ENCODE measurements around the gene ZNF580.

Gene ZNF580

DNA sequence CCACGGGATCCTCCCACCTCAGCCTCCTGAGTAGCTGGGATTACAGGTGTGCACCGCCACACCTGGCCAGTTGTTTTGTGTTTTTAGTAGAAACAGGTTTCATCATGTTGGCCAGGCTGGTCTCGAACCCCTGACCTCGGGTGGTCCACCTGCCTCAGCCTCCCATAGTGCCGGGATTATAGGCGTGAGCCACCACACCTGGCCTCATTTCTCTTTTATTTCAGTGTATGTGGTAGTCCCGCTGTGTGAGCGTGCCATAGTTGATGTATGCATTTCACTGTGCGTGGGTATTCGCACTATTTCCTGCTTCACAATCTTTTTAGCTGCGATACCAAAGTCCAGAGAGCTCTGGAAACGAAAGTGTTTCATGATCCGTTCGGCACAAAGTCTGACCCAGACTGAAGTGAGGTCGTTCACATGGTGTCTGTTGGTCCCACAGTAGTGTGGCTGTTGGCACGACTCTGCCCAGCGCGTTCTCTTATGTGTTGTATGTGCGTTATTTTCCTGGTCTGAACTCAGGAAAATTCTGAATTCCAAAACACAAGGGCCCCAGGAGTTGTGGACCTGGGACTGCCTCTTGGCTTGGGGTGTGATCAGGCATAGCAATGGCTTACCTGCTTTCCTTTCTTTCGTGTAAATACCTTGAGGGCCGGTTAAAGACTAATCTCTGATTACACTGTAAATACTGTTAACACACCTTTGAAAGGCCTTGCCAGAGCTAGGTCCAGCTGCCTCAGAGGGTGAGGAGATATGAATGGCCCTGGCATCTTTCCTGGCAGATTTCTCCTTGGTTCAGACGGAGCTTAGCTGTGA, 42.9 kb downstream of the ZNF580 start:
- in situ Hi-C loops (cut with HindIII; ENCODE audit: low pct_ligation_motif_present, low sequenced_read_pairs): no loop called here
- H3K36me3 ChIP-seq (replicated peaks): peaks cover 48% of the 10 kb centered on the region
- TF ChIP-seq, protein P1, sequence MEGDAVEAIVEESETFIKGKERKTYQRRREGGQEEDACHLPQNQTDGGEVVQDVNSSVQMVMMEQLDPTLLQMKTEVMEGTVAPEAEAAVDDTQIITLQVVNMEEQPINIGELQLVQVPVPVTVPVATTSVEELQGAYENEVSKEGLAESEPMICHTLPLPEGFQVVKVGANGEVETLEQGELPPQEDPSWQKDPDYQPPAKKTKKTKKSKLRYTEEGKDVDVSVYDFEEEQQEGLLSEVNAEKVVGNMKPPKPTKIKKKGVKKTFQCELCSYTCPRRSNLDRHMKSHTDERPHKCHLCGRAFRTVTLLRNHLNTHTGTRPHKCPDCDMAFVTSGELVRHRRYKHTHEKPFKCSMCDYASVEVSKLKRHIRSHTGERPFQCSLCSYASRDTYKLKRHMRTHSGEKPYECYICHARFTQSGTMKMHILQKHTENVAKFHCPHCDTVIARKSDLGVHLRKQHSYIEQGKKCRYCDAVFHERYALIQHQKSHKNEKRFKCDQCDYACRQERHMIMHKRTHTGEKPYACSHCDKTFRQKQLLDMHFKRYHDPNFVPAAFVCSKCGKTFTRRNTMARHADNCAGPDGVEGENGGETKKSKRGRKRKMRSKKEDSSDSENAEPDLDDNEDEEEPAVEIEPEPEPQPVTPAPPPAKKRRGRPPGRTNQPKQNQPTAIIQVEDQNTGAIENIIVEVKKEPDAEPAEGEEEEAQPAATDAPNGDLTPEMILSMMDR (IDR thresholded peaks at IDR 0.05; ENCODE audit: low read depth, low read length, missing control alignments): no peak
- no peak for DNase-seq
- H3K27ac ChIP-seq: no peak overlapping the region
- H3K27me3 ChIP-seq (replicated peaks): no peaks in the 10 kb centered on the region
- H3K4me3 ChIP-seq (ENCODE audit: low read depth, low read length): no peak overlapping the region

DNA sequence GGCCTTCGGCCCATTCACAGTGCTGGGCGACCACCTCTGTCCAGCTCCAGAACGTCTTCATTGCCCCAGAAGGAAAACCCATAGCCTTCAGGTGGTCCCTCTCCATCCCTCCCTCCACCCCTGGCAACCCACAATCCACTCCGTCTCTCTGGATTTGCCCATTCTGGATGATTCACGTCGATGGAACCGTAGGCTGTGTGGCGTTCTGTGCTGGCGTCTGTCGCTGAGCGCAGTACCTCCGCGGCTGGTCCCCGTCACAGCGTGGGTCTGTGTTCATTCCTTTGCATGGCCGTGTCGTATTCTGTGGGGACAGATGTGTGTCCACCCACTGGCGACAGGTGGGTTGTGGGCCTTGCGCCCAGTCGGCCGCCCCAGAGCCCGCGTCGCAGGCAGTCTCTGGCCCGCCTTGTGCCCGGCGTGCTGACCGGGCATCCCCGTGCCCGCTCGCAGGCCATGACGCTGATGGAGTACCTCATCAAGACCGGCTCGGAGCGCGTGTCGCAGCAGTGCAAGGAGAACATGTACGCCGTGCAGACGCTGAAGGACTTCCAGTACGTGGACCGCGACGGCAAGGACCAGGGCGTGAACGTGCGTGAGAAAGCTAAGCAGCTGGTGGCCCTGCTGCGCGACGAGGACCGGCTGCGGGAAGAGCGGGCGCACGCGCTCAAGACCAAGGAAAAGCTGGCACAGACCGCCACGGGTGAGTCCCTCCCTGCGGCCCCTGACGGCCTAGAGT, 44.3 kb downstream of the ZNF580 start:
- DNase-seq: no peak
- Histone ChIP-seq H3K27me3 (replicated peaks) (no peaks in the 10 kb centered on the region), H3K4me3 (ENCODE audit: low read depth, low read length) (no peak overlapping the region), H3K27ac (no peak overlapping the region), H3K36me3 (replicated peaks) (peaks cover 48% of the 10 kb centered on the region)
- TF ChIP-seq, protein P1 (IDR thresholded peaks at IDR 0.05; ENCODE audit: low read depth, low read length, missing control alignments): no peak
- in situ Hi-C loops (cut with HindIII; ENCODE audit: low pct_ligation_motif_present, low sequenced_read_pairs): no loop called here

DNA sequence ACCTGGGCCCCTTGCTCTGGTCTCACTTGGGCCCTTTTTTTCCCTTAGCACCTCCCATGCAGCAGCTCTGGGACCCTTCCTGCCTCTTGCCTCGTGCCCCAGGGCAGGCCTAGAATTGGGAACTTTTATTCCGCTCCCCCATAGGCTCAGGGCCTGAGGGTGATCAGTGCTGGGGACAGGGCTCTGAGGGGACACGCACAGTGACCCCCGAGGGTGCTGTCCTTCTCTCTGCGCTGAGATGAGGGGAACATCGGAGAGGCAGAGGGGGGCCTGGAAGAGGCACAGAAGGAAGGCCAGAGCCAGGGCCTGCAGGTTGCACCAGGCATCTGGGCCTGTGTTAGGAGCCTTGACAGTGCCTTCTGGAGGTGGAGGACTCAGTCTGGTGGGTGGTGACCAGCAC, 45.0 kb downstream of the ZNF580 start:
- in situ Hi-C loops (cut with HindIII; ENCODE audit: low pct_ligation_motif_present, low sequenced_read_pairs): no loop called here
- Histone ChIP-seq H3K4me3 (ENCODE audit: low read depth, low read length) (no peak overlapping the region), H3K27me3 (replicated peaks) (no peaks in the 10 kb centered on the region), H3K27ac (no peak overlapping the region), H3K36me3 (replicated peaks) (peaks cover 49% of the 10 kb centered on the region)
- TF ChIP-seq, protein P1 (IDR thresholded peaks at IDR 0.05; ENCODE audit: low read depth, low read length, missing control alignments): no peak
- DNase-seq: no peak

DNA sequence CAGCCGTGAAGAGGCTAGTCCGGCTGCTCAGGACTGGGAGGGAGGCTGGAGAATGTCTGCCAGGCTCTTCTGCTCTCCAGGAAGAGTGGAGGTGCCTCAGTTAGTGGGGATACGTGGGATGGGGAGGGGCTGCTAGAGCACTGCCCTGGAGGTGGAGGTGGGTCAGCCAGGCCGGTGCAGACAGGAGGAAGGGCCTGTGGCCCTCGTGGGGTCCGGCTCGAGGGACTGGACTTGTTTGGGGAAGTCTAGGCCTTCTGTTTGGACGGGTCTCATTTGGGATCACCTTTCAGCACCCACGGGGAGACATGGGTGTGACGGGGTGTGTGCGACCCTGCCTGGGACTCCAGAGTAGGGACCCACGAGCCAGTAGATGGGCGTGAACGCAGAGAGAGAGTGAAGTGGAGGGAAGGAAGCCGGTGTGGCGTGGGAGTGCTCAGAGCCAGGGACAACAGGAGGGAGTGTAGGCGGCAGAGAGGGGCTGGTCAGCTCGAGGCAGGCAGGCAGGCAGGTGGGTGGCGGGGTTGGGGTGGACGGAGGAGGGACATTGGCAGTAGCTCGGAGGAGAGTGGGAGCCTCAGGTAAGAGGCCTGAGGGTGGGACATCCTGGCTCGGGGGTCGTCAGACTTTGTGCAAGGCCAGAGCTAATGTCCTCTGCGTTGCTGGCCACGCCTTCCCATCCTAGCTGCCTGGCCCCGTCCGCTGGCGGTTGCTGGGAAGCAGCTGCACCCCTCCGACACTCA, 45.7 kb downstream of the ZNF580 start:
- in situ Hi-C loops (cut with HindIII; ENCODE audit: low pct_ligation_motif_present, low sequenced_read_pairs): no loop called here
- TF ChIP-seq, protein P1 (IDR thresholded peaks at IDR 0.05; ENCODE audit: low read depth, low read length, missing control alignments): no peak
- Histone ChIP-seq H3K4me3 (ENCODE audit: low read depth, low read length) (no peak overlapping the region), H3K27ac (no peak overlapping the region), H3K36me3 (replicated peaks) (peaks cover 47% of the 10 kb centered on the region), H3K27me3 (replicated peaks) (no peaks in the 10 kb centered on the region)
- no peak for DNase-seq

GRCh38 chr19:55687281-55688201, 46.7 kb downstream of the ZNF580 start:
- DNase-seq: no peak
- Histone ChIP-seq H3K27me3 (replicated peaks) (no peaks in the 10 kb centered on the region), H3K4me3 (ENCODE audit: low read depth, low read length) (no peak overlapping the region), H3K36me3 (replicated peaks) (peaks cover 47% of the 10 kb centered on the region), H3K27ac (no peak overlapping the region)
- TF ChIP-seq, protein P1 (IDR thresholded peaks at IDR 0.05; ENCODE audit: low read depth, low read length, missing control alignments): no peak
- in situ Hi-C loops (cut with HindIII; ENCODE audit: low pct_ligation_motif_present, low sequenced_read_pairs): no loop called here

Measured in brain microvascular endothelial cell (primary cell).